Neutrophil (primary cell): Measurements from ENCODE around the gene TRAPPC6A.
A peak's percentile ranks its signal among the peaks of the same experiment; 100 is the strongest.

Experiments used
- H3K27ac ChIP-seq: fragments of 200-600 bp; sonication (generic); 2 replicates; pipeline ENCODE4 v1.5.1; 2016; ENCODE audit warnings: mild to moderate bottlenecking, moderate library complexity
- H3K27me3 ChIP-seq: fragments of 200-600 bp; sonication (generic); 2 replicates; pipeline ENCODE4 v1.6.0; 2016; ENCODE audit warnings: mild to moderate bottlenecking
- H3K36me3 ChIP-seq: fragments of 200-600 bp; sonication (generic); 2 replicates; pipeline ENCODE4 v1.5.1; 2017
- H3K4me1 ChIP-seq, 2 experiments: fragments of 200-600 bp in 1 of 2; sonication (generic) in 1 of 2; 1 replicate in 1 of 2; 2 replicates in 1 of 2; pipeline versions ENCODE4 v1.5.1 to v1.6.1; 2013 to 2016; ENCODE audit warnings: low read depth in 1 of 2, low read length in 1 of 2, mild to moderate bottlenecking in 1 of 2, moderate library complexity in 1 of 2; ENCODE audit not compliant: control insufficient read depth in 1 of 2, insufficient read depth in 1 of 2
- H3K4me3 ChIP-seq, 2 experiments: fragments of 200-600 bp in 1 of 2; sonication (generic) in 1 of 2; 1 replicate in 1 of 2; 2 replicates in 1 of 2; pipeline ENCODE4 v1.5.1; 2013 to 2016; ENCODE audit warnings: low read depth in 1 of 2, low read length in 1 of 2, mild to moderate bottlenecking in 1 of 2, moderate library complexity in 1 of 2
- H3K9me3 ChIP-seq: fragments of 200-600 bp; sonication (generic); 2 replicates; pipeline ENCODE4 v1.5.1; 2016
- TF ChIP-seq, protein P1 (sequence below): fragments of 200-600 bp; sonication (generic); IDR thresholded peaks from 2 replicates; pipeline ENCODE4 v1.5.1; 2016; ENCODE audit warnings: antibody characterized with exemption

TRAPPC6A gene

GRCh38 chr19:45177817-45178261, at the start of gene TRAPPC6A:
TSS of gene TRAPPC6A (minus strand) at chr19:45178237. CDS start at chr19:45178218, 19 bp downstream.
- TF ChIP-seq, protein P1, sequence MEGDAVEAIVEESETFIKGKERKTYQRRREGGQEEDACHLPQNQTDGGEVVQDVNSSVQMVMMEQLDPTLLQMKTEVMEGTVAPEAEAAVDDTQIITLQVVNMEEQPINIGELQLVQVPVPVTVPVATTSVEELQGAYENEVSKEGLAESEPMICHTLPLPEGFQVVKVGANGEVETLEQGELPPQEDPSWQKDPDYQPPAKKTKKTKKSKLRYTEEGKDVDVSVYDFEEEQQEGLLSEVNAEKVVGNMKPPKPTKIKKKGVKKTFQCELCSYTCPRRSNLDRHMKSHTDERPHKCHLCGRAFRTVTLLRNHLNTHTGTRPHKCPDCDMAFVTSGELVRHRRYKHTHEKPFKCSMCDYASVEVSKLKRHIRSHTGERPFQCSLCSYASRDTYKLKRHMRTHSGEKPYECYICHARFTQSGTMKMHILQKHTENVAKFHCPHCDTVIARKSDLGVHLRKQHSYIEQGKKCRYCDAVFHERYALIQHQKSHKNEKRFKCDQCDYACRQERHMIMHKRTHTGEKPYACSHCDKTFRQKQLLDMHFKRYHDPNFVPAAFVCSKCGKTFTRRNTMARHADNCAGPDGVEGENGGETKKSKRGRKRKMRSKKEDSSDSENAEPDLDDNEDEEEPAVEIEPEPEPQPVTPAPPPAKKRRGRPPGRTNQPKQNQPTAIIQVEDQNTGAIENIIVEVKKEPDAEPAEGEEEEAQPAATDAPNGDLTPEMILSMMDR, result no peak
- Histone ChIP-seq H3K27me3 (no peaks in the 10 kb centered on the region), H3K36me3 (no peaks in the 10 kb centered on the region), H3K4me1 (peaks cover 70 to 71% of the 10 kb centered on the region in 2 experiments), H3K27ac (peak within 1 kb of the TSS; percentile 96), H3K4me3 (peak within 1 kb of the TSS; percentile 80 to 87), H3K9me3 (no peaks in the 10 kb centered on the region)

DNA sequence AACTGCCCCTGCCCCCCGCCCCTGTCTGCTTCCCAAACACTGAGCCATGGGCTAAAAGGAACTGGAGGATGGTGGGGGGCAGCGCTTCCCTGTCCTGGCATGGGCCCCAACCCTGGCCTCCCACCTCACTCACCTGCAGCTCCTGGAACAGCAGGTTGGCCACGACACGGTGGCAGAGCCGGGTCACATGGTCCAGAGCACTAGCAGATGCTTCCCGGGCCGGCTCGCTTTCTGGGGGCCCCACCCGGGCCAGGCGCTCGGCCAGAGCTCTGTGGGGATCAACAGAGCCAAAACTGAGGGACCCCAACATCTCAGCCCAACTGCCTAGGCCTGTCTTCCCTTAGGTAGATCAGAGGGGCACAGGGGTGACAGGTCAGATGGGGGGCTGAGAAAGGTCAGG, 46.6 kb upstream of the TRAPPC6A start:
- H3K36me3 ChIP-seq, result no peaks in the 10 kb centered on the region
- no peak overlapping the region for H3K4me3 ChIP-seq
- TF ChIP-seq, protein P1, result no peak
- H3K9me3 ChIP-seq, result no peaks in the 10 kb centered on the region
- no peaks in the 10 kb centered on the region for H3K4me1 ChIP-seq
- H3K27me3 ChIP-seq, result peaks cover 16% of the 10 kb centered on the region
- H3K27ac ChIP-seq, result no peak overlapping the region

DNA sequence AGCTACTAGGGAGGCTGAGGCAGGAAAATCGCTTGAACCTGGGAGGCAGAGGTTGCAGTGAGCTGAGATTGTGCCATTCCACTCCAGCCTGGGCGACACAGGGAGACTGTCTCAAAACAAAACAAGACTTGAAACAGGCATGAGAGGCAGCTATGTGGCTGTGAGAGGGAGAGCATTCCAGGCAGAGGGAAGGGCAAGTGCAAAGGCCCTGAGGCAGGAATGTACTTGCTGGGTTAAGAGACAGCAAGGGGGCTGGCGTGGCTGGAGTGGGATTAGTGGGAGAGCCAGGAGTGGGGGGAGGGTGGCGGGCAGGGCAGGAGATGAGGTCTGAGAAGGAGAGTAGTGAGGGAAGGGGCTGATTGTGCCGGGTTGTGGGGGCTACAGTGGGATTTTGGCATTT, 45.8 kb upstream of the TRAPPC6A start:
- Histone ChIP-seq H3K9me3 (no peaks in the 10 kb centered on the region), H3K4me1 (no peaks in the 10 kb centered on the region), H3K27me3 (peaks cover 24% of the 10 kb centered on the region), H3K4me3 (no peak overlapping the region), H3K27ac (no peak overlapping the region), H3K36me3 (no peaks in the 10 kb centered on the region)
- TF ChIP-seq, protein P1, result no peak

- Histone ChIP-seq H3K4me3 (no peak overlapping the region), H3K36me3 (no peaks in the 10 kb centered on the region), H3K27me3 (peaks cover 36% of the 10 kb centered on the region), H3K9me3 (no peaks in the 10 kb centered on the region), H3K4me1 (no peaks in the 10 kb centered on the region), H3K27ac (no peak overlapping the region)
- TF ChIP-seq, protein P1, result no peak
Measured at GRCh38 chr19:45222724-45223123, 44.7 kb upstream of the TRAPPC6A start.

DNA sequence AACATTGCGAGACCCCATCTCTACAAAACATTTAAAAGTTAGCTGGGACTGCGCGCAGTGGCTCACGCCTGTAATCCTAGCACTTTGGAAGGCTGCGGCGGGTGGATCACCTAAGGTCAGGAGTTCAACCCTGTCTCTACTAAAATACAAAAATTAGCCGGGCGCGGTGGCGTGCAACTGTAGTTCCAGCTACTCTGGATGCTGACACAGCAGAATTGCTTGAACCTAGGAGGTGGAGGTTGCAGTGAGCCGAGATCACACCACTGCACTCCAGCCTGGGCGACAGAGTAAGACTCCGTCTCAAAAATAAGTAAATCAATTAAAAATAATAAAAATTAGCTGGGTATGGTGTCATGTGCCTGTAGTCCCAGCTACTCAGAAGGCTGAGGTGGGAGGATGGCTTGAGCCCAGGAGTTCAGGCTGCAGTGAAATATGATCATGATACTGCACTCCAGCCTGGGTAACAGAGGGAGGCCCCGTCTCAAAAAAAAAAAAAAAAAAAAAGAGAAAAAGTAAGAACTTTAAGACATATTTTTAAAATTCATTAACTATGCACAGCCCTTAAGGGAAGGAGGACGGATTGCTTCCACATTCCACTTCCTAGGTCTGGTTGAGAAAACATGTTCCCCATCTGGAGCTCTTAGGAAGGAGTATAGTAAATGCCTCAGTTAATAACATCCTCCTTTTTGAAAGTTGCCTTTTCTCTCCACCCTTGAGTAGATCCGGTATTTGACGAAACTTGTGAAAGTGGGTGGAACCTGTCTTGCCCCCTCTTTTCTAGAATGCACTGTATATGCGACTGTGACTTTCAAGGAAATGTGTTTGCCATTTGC, 41.1 kb upstream of the TRAPPC6A start:
- Histone ChIP-seq H3K9me3 (no peaks in the 10 kb centered on the region), H3K4me3 (no peak overlapping the region), H3K27me3 (peaks cover 72% of the 10 kb centered on the region), H3K4me1 (no peaks in the 10 kb centered on the region), H3K27ac (no peak overlapping the region), H3K36me3 (no peaks in the 10 kb centered on the region)
- TF ChIP-seq, protein P1, result no peak
